ENCODE results near the gene AFP.

- TF ChIP-seq ELK1 (CRISPR knock-in tag; IDR thresholded peaks at IDR 0.05) (no peak), RAD21 (CRISPR knock-in tag; conservative IDR thresholded peaks at IDR 0.05 in 1 of 2, IDR thresholded peaks at IDR 0.05 in 1 of 2) (no peak), ESRRA (IDR thresholded peaks at IDR 0.05; ENCODE audit: borderline replicate concordance, low read depth) (no peak), REST (IDR thresholded peaks at IDR 0.05; ENCODE audit: borderline replicate concordance) (peak; percentile 62), REST (CRISPR knock-in tag; IDR thresholded peaks at IDR 0.05; ENCODE audit: low read depth) (no peak), MYBL2 (IDR thresholded peaks at IDR 0.05; ENCODE audit: low read depth) (no peak), MYBL2 (CRISPR knock-in tag; IDR thresholded peaks at IDR 0.05; ENCODE audit: borderline replicate concordance) (no peak), NR3C1 (CRISPR knock-in tag; IDR thresholded peaks at IDR 0.05) (no peak)
These were observed 17.1 kb downstream of the AFP start for GRCh38 chr4:73452953-73453700.
